Transverse colon (tissue), 4 donors: ENCODE results near the gene PLCL2.

Source experiments
- CTCF ChIP-seq, 5 experiments: fragments of 200-600 bp in 3 of 5; fragments of 450-650 bp in 2 of 5; sonication (generic) in 3 of 5; IDR thresholded peaks; 1 replicate in 2 of 5; 2 replicates in 3 of 5; pipeline ENCODE4 v1.5.1; 2016 to 2017; ENCODE audit warnings: antibody characterized with exemption in 5 of 5, inconsistent platforms in 3 of 5, mild to moderate bottlenecking in 2 of 5, moderate library complexity in 1 of 5
- POLR2A ChIP-seq: fragments of 450-650 bp; IDR thresholded peaks from one replicate; pipeline ENCODE4 v1.6.1; 2016; ENCODE audit warnings: antibody characterized with exemption, mild to moderate bottlenecking, moderate library complexity
- POLR2AphosphoS5 ChIP-seq, 3 donors: sonication (generic); formaldehyde crosslinking; IDR thresholded peaks; one replicate each; pipeline ENCODE4 v1.6.1; 2016; ENCODE audit warnings: antibody characterized with exemption in 3 of 3

- no peak for TF ChIP-seq POLR2AphosphoS5 (IDR thresholded peaks at IDR 0.05)
- no peak for TF ChIP-seq CTCF (IDR thresholded peaks at IDR 0.05)
- no peak for TF ChIP-seq POLR2A
These were observed 154.8 kb downstream of the PLCL2 start for GRCh38 chr3:17039594-17039993.
